GM12874 (cell line): ENCODE data around the gene TFAP2E.

Source experiments
- CTCF ChIP-seq: IDR thresholded peaks from 2 replicates; pipeline ENCODE4 v1.5.1; 2011; ENCODE audit warnings: low read depth, mild to moderate bottlenecking, control low read depth, low read length, moderate library complexity; ENCODE audit not compliant: insufficient read depth

Gene TFAP2E

DNA sequence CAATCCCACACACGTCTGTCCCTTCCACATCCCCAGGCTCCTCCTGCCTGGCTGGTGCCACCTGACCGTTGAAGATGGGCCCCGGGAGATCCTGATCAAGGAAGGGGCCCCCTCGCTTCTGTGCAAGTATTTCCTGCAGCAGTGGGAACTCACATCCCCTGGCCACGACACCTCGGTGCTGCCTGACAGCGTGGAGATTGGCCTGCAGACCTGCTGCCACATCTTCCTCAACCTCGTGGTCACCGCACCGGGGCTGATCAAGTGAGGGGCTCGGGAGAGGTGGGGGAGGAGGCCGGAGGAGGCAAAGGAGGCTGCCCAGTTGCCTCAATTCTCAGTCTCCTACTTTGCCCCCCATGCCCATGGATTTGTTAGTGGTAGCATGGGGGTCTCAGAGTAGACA is 9.9 kb upstream of the TFAP2E start:
- TF ChIP-seq CTCF, result no peak

DNA sequence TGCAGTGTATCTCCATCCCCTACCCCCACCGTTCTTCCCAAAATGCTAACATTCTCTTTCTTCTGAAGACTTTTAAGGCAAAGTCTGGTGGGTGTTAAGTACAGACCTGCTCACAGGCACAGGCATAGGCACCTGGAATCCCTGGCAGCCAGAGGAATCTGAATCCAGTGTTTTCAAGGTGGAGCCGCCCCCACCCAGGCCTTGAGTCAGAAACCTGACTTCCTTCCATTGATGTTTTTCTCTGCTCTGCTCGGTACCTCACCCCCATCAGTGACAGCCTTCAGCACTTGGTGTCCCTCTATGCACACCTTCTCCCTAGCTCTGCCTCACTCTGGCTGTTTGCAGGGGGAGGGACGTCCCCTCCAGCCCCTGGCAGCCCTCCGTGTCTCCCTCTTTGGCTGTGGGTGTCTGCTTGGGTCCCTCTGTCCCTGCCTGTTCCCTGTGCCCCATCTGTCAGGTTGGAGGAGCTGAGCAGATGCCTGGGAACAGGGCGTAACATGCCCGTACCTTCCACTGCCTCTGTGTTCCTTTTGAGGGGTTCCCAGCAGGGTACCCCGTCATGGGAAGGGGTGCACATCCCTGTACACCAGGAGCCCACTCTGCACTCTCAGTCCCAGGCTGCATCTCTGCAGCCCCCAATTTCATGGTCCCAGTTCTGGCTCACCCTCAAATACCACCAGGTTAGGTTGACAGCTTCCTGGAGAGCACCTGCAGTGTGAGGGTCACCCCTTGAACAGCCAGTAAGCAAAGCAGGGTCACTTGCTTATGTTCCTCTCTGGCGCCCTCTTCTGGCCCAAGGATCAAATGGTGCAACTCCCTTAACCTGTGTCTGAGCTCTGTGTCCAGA is 8.9 kb upstream of the TFAP2E start:
- TF ChIP-seq CTCF, result peak; percentile 84

- no peak for TF ChIP-seq CTCF
Observed at GRCh38 chr1:35564884-35565741, 8.0 kb upstream of the TFAP2E start.

GRCh38 chr1:35565742-35566133 is 7.4 kb upstream of the TFAP2E start:
- TF ChIP-seq CTCF, result no peak

GRCh38 chr1:35567947-35568558 is 5.1 kb upstream of the TFAP2E start:
- TF ChIP-seq CTCF, result no peak

DNA sequence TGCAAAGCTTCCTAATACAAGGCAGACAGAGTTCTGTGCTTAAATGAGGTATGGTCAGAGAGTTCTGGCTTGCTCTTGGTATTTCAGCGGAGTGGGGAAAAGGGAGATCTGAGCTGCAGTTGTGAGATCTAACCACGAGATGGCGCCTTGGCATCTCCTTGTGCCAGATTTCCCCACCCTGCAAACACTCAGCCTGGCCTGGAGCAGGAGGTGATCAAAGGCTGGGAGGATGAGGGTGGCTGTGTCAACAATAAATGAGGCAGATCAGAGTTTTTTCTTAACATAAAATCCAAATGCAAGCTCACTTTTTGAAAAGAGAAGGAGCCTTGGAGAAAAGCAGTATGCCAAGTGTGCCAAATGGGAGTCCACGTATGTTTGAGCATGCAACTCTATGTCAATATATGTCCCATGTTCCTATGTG is 4.1 kb upstream of the TFAP2E start:
- TF ChIP-seq CTCF, result peak; percentile 80

GRCh38 chr1:35569936-35570335 is 3.2 kb upstream of the TFAP2E start:
- TF ChIP-seq CTCF, result no peak
